ENCODE measurements around the gene PRKN.

The PRKN gene

DNA sequence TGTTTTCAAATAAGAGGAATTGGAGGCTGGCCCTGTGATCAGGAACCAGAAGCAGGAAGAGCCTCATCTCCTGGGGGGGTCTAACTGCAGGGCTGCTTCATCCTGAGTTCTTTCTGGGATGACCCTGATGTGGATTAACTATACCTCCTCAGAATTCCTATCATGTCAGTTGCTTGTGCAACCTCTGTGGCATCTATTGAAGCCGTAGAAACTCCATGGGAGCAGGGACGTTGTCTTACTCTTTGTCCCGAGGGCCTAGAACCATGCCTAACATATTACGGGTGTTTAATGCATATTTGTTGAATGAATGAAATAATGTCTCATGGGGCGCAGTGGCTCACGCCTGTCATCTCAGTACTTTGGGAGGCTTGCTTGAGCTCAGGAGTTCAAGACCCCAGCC is 1343.6 kb downstream of the PRKN start:
- DNase-seq (ENCODE audit: low read depth): no peak

GRCh38 chr6:161379834-161380582 is 1347.6 kb downstream of the PRKN start:
- DNase-seq (ENCODE audit: low read depth): no peak

GRCh38 chr6:161378115-161378514 is 1349.5 kb downstream of the PRKN start:
- no peak for DNase-seq (ENCODE audit: low read depth)

DNA sequence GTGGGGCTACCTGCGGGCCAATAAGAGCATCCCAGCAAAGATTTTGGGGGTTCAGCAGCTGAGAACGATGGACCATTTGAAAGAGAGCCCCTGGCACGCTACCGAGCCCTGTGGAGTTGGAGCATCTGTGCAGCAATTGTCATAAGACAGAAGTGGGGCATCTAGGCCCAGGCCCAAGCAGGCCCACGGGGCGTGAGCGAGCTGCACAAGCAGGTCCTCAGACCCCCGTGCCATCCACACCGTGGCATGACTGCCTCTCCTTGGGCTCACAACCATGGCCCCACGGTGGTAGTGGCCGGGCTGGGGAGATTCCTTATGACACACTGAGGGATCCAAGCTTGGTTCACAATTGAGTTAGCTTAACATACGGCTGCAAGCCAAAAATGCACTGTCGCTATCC is 1350.5 kb downstream of the PRKN start:
- no peak for DNase-seq (ENCODE audit: low read depth)

- no peak for DNase-seq (ENCODE audit: low read depth)
Observed at GRCh38 chr6:161376367-161376766, 1351.2 kb downstream of the PRKN start.

DNA sequence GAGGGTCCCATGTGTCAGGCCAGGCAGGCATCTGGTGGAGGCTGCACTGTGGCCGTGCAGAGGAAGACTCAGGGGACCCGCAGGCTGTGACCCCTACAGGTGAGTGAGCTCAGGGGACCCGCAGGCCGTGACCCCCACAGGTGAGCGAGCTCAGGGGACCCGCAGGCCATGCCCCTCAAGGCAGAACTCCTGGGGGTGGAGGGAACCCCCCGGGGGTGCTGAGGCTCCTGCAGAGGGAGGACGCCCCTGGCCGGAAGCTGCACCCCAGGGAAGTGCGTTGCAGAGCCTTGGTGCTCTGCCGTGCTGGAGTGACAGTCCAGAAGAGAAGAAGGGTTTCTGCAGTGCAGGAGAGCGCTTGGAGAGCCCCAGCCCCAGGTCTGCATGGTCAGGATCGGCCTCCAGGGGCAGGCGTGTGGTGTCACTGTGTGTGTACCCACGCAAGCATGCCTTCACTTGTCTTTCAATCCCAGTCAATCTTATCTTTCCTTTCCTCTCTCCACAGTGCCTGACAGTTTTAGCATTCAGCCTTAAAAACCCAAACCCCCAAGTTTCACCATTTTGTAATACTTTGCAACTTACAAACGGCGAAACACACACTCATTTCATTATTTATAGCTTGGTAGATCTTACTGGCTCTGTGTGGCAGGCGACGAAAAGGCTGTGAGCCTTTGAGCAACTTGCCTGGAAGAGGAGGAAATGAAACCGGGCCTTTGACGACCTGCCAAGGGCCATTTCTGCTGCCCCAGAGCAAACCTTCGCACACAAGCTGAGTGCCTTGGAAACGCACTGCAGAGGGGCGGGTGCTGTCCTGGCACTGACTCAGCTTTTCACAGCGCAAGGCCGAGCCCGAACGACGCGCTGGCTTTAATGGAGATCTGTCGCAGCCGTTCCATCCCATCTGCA is 1352.3 kb downstream of the PRKN start:
- DNase-seq (ENCODE audit: low read depth): no peak

GRCh38 chr6:161373905-161374451 is 1353.6 kb downstream of the PRKN start:
- peak; percentile 26 for DNase-seq (ENCODE audit: low read depth)

DNA sequence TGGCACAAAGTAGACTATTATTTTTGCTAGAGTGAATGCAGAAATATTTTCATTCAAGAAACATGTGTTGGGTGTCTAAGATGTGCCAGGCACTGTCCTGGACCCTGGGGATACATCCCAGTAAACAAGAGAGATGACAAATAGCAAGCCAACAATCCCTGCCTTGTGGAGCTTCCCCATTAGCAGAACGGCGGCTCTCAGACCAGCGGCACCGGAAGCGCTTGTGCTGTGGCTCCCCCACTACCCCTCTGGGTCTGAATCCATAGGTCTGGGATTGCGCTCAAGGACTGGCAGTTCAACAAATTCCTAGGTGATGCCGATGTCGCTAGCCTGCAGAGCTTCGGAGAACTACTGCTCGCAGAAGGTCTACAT is 1355.2 kb downstream of the PRKN start:
- no peak for DNase-seq (ENCODE audit: low read depth)

- peak; percentile 69 for DNase-seq (ENCODE audit: low read depth)
Observed at GRCh38 chr6:161370880-161371279, 1356.7 kb downstream of the PRKN start.

DNA sequence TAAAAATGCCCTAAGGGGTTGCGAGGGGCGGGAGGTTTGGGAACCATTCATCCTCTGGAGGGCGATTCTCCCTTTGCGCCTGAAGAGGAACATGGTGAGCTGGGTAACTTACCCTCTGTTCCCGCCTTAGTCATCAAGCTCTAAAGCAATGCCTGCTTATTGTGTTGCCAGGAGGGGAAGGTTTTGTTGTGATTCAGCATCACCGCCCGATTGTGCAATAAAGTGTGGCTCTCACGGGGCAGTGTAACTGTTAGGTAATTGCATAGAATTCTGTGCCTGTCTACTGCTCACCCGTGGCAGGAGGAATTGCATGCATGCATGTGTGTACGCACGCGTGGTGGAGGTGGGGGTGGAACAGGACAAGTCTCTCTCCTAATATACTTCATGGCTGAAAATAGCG is 1358.2 kb downstream of the PRKN start:
- DNase-seq (ENCODE audit: low read depth): peak; percentile 78

GRCh38 chr6:161368514-161368913 is 1359.1 kb downstream of the PRKN start:
- no peak for DNase-seq (ENCODE audit: low read depth)

DNA sequence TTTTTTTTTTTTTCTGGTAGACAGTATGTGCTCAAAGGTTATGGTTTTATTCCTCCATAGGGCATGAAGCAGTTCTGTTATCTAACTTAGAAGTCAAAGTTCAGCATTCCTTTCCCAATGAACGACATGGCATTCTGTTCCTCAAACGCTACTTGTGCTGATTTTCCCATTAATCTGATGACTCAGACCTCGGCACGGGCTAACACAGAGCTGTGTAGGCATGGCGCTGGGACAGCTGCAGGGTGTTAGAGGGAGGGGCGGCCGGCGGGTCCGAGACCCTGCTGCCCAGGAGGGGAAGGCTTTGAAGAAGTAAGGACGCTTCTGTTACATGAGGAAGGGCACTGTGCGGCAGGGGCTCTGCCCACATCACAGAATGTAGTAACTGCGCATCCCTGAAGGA is 1360.1 kb downstream of the PRKN start:
- DNase-seq (ENCODE audit: low read depth): no peak

DNA sequence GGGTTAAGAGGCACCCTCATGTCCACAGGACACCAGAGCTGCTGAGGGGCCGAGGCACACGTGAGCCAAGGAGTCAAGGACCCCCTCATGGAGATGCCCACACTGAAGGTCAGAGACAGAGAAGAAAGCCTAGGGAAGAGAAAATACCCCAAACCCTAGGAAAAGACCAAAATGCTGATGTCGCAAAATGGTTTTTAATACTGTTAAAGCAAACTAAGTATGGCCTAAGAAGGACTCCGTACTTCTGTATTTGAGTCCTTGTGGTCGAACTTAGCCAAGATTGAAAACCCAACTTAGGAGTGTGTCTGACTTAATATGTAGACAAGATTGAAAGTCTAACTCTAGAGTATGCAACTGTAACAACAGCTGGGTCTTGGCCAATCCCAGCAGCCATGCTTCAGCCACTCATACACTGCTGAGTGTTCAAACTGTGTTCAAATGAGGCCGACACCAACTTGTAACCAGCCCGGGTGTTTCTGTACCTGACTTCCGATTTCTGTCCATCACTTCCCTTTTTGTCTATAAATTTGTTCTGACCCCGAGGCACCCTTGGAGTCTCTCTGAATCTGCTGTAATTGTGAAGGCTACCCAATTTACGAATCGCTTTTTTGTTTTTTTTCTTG is 1361.2 kb downstream of the PRKN start:
- DNase-seq (ENCODE audit: low read depth): no peak

GRCh38 chr6:161365633-161366032 is 1361.9 kb downstream of the PRKN start:
- DNase-seq (ENCODE audit: low read depth): no peak

DNA sequence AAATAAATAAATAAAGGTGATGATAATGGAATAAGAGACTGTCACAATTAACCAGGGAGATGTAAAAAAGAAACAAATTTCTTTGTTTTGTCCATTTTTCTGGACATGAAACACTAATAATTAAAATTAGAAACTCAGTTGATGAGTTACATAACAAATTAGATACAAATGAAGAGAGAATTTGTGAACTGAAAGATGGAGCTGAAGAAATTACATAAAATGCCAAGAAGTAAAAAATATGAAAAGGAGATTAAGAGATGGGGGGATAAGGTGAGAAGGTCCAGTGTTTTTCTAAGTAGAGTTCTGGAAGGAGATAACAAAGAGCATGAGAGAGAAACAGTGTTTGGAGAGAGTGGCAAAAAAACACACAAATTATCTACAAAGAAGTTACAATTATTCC is 1364.3 kb downstream of the PRKN start:
- DNase-seq (ENCODE audit: low read depth): no peak

- DNase-seq (ENCODE audit: low read depth): no peak
Observed at GRCh38 chr6:161362266-161362665, 1365.3 kb downstream of the PRKN start.

DNA sequence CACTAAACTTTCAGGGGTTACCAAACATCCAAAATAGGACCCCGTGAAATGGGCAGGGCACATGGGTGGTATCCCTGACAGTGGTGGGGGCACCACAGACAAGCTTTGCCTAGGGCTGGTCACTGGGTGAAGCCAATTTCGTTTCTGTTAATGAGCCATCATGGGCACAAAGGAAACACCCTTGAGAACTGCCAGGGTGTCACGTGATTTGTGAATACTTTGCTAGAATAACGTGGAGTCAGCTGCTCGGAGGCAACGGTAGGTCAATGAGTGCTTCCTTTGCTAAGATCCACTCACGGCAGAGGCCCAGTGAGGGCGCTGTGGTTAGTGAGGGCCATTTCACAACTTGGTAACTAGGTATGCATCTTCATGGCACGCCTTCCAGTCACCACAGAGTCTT is 1366.0 kb downstream of the PRKN start:
- no peak for DNase-seq (ENCODE audit: low read depth)

GRCh38 chr6:161360520-161360919 is 1367.0 kb downstream of the PRKN start:
- DNase-seq (ENCODE audit: low read depth): no peak

DNA sequence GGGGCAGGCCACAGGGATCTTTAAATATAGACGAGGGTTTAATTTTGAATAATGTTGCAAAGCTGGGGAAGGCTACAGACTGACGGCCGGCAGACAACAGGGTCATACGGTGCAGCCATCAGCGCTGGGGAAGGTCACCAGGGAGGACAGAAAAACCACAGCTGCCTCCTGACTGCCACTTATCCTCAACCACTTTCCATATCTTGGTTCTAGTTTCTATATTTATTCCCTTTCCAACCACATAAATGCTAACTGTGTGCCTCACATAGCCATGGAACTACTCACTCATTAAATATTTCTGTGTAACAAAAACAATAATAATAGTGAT is 1368.0 kb downstream of the PRKN start:
- DNase-seq (ENCODE audit: low read depth): no peak

DNA sequence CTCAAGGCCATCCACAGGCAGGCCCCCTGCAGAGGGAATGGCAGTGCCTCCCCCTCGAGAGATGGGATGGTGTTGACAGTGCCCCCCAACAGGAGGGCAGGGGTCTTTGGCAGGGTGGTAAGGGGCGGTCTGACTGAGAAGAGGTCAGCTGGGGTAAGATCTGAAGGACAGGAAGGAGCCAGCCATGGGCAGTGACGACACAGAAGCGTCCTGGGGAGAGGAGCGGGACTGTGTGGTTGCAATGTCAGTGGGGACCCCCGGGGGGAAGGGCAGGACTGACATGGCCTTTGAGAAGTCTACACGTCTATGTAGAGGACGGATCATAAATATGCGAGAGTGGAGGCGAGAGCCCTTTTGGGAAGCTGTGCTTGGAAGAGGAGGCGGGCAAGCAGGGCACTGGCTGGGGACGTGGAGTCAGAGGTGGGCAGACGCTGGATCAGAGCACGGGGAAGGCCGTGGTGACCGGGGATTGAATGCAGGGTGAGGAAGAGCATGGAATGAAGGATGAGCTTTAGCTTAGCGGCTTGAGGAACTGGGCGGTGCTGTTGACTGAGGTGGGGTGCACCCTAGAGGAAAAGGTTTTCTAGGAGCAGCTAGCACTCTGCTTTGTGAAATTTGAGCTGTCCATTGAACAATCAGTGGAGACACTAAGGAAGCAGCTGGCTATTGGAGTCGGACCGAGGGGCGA is 1371.3 kb downstream of the PRKN start:
- no peak for DNase-seq (ENCODE audit: low read depth)

DNA sequence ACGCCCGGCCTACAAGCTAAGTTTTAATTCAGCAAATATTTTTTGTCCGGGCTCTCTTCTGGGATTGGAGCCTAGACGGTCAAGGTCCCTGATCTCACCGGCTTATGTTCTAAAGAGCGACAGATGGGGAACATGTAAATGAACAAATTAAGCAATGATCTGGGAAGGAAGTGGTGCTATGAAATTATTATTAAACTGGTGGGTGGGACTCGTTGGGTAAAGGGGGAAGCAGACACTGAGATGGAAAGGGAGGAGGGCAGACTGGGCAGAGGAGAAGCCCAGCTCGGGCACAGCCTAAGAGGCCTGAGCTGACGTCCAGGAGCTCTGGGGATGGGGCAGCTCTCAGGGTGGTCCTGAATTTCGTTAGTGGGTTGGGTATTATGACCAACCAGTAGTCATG is 1371.9 kb downstream of the PRKN start:
- DNase-seq (ENCODE audit: low read depth): no peak

- no peak for DNase-seq (ENCODE audit: low read depth)
Observed at GRCh38 chr6:161354956-161355355, 1372.6 kb downstream of the PRKN start.

Data from fibroblast of the conjunctiva (primary cell).